ENCODE data around the gene ABI3BP.
A peak's percentile ranks its signal among the peaks of the same experiment; 100 is the strongest.

Gene ABI3BP

DNA sequence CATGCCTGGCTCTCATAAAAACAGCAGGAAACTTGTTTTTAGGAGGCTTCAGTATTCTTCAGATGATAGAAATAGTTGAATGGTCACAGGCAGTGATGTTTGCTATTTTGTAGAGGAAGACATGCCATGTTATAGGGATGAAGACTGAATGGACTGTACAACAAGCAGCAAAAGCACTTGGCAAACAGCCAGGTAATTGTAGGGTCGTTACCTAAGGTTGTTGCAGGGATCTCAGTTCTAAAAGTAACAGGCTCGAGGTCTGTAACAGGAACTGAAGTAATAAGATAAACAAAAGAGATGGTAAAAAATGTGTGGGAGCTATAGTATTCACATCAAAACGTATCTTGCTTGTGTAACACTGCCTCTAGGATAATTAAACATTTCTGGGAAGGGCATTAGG lies 167.6 kb downstream of the ABI3BP start:
- no peak for DNase-seq

DNA sequence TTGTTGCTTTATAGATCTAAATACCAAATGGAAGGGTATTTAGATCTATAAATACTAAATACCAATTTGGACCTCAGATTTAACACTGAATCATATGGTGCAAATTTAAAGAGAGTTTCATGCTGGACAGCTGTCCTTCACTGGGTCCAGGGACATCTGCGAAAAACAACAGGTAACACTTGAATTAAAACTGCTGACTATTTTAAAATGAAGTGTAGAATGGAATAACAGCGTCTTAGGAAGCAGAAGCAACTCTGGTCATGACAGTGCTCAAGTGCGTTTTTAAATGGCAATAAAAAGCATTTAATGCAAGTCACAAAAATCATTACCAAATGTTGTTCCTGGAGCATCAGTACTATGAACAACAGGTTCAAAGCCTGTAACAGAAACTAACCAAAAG lies 177.6 kb downstream of the ABI3BP start:
- no peak for DNase-seq

DNA sequence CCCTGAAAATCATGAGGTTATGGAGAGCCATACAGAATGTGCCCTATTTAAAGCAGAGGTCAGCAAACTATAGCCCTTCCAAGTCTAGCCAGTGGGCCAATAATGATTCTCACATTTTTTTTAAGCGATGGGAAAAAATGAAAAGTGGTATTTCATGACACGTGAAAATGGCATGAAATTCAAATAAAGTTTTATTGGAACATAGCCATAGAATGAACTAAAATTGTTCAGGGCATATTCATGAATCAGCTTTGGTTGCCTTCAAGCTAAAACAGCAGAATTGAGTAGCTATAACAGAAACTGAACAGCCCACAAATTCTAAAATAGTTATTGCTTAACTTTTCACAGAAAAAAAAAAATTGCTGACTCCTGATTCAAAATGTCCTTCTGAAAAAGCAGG lies 179.4 kb downstream of the ABI3BP start:
- DNase-seq = no peak

DNA sequence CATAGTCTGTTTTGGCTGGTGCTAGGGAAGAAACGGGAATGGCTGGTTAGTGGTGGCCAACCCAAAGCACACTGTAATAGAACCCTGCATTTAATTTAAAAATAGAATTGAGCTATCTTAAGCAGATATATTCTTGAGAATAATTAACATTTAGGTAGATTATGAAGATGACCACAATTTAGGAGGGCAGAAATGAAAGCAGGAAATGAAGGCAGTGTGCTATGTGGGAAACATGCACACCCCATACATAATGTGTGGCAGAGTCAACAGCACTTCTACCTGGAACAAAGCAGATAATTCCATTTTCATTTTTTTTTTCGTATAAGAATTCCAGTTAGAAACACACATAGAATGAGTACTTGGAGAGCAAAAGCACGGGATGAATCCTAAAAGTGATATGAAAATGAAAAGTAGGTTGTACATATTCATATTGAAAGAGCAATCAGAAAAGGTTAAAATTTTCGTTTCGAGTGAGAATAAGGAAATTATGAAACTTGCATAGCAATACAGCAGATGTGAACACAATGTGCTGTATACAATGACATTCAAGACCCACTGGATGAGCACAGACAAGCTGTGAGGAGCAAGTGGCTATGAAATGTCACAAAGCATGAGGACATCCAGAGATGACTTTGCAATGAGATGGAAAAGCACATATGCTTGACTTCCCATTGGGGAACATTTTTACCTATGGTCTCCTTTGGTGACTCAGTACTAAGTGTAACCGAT lies 181.3 kb downstream of the ABI3BP start:
- peak; percentile 2 for DNase-seq

DNA sequence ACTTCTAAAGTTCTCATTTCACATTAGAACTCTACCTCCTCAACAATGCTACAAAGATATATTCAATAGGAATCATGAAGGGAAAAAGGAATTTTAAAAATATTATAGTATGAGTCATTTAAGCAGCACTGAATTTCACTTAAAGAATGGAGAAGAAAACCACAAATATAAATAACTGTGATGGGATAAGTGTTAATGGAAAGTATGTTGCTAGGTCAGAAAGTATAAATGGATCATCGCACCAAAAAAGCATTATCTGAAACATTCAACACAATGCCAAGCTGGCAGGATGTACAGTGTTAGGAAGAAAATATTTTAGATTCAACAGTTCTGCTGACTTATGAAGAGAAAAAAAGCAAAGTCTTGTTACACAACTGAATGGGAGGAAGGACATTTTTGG lies 182.6 kb downstream of the ABI3BP start:
- no peak for DNase-seq

DNA sequence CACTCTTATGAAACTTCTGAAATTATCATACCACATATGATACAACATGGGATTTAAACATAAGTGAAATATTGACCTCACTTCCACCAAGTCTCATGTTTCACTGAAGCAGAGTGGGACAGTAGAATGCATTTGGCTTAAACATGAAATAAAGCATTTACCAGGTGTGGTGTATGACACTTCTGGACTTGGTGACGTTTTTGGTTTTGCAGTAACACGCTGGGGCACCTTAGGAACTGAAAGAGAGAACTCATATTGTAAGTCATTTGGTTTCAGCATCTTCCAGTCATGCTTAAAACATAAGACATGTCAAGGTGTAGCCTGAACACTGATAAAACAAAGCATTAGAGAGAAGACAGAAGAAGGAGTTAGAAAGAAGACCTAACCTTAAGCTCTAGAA lies 188.6 kb downstream of the ABI3BP start:
- no peak for DNase-seq

DNA sequence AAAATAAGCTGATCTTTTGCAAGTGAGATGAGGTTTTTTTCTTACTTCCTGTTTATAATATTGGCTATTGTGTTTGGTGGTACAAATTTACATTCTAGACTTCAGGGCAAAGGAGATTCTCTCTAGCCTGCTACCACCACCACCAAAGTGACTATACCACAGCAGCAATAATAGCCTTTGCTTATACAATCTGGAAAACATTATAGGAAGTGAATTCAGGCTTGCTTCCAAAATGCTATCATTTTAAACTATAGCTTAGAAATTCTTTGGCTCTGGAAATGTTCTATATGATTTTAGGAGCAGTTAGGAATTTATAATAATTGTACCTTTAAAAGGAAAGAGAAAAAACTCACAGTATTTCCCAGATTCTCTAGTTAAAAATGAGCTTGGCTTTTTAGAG lies 189.5 kb downstream of the ABI3BP start:
- DNase-seq = no peak

DNA sequence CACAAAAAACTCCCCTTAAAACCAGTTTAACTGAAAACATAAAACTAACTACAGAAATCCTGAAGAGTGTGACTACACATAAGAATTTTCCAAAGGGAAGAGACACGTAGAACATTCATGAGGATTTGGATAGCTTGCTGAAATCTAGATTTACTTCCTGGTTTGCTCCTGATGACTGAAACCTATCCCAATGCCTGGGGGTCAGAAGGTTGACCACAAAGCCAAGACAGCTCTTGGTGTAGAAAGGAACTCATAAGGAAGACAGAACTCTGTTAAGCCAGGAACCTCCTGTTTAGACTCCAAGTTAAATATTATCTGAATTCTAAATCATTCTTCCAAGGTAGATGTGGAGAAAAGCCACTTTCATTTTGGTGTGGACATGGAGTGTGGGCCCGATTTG lies 191.1 kb downstream of the ABI3BP start:
- no peak for DNase-seq

DNA sequence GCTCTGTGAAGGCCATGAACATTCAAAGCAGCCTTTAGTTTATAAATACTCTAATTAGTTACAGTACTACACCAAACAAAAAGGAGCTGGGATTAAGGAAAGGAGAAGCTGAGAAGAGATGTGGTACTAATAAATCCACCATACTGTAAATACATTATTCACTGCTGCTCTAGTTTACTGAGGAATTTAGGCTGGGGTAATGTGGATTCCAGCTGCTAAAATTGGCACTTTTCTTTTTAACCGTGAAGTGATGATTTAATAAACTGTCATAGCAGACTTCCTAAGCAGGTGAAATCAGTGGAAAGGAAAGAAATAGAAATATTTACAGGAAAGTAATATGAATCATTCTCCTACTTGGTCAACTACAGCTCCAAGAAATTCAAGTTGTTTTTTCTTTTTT lies 195.2 kb downstream of the ABI3BP start:
- DNase-seq = no peak

DNA sequence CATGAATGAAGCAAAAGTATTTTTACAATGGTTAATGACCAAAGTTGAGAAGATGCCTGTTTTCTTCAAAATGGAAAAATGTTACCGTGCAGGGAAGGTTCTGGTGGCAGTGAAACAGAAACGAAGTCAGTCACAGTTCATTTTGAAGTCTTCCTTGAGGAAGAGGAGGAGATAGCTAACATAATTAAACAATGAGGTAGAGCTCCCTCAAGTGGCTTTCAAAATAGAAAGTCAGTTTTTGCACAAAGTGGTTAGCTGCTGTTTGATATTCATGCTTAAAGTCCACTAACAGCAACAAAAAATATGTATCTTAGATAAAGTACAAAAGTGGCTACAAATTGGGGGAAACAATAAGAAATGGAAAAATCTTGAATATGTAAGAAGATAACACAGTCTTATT lies 196.7 kb downstream of the ABI3BP start:
- DNase-seq = peak; percentile 26

DNA sequence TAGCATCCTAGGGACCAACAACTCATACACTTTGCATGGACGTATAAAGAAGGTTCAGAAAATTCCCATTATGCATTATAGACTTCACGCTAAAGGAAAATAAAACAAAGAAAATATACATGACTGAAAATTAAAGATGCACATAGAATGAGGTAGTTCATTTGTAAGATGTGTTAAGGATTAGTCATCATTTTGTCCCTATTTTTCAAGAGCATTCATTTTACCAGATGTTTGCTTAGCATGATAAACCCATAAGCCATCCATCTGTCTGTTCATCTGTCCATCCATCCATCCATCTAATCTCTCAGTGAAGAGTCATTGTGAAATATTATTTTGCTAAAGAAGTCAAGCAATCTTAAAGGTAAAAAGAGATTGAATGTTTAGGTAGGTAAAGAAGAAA lies 203.6 kb downstream of the ABI3BP start:
- no peak for DNase-seq

DNA sequence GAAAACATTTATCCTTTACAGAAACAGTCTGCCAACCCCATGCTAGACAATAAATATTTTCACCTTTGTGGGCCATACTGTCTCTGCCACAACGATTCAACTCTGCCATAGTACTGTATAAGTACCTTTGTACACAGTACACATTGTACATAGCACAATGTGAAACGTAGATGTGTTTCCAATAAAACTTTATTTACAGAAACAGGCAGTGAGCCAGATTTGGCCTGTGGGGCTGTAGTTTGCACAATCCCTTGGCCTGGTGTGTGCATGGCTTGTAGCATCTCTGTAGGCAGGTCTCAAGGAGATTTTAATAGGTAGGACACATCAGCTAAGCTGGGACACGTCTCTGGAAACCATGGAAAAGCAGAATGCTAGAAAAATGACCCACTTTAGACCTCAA lies 209.6 kb downstream of the ABI3BP start:
- DNase-seq = no peak

DNA sequence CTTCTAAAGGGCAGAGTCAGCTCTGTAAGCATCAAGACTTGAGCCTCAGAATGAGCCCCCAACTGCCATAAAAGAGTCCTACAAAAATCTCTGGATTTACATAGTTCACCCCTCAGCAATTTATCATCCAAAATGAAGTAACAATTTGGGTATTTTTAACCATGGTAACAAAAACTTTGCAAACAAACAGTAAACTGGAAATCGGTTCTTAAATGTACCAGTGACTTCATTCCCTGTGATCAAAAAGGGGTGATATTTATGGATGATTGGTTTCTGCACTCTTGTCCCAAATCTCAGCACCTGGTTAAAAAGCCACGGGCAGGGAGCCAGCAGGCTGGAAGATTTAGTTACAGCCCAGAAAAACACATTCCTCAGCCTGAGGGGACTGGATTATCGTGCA lies 210.3 kb downstream of the ABI3BP start:
- no peak for DNase-seq

DNA sequence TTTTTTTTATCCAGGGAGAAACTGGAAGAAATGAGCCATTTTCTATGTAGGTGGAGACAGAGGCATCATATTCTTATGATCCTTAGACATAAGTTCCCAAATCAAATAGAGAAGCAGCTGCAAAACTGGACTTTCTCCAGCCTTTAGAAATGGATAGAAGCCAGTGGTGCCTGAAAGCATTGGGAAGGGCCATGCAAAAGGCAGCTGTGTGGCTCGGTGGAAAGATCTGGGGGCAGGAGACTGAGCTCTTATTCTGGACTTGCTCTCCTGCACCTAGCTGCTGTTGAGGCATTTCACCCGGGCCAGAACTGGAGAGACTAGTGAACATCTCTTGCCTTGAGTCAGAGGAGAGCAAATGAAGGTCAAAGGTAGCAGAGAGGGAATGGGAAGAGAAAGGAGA lies 210.9 kb downstream of the ABI3BP start:
- no peak for DNase-seq

DNA sequence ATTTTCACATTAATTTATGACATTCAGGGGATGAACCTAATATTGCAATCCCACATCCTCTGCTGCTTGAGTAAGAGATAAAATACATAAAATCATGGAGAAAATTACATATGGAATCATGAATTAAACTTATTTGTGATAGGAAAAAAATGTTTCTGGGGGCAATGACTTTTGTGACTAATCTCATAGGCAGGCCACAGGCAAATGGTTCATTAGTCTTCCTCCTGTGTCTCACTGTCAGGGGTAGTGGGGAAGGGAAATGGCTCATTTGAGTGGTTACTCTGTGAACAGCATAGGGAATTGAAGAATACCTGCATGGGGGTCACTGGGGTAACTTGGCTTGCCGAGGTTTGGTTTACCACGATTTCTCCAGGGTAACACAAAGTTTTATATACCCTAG lies 211.9 kb downstream of the ABI3BP start:
- DNase-seq = no peak

DNA sequence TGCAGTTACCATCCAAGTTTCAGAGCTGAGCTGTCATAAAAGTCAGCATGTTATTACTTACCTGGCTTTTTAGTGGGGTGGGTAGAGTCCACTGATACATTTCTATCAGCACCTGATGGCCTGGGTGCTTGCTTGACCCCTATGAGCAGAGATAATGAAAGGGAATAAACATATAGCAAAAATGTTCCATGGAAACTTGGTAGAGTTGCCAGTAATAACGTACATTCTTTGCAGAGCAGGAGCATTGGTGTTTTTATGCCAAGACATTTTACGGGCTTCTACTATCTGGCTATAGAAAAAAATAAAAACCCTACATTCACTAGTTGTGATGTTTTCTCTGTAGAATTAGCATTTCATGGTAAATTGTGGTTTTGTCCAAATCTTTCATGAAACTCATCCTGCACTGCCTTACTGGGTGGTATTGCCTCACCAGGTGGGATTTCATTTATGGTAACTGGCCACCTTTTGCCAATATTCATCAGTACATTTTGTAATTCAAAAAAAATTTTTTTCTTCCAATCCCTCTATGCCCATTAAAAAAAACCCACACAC lies 213.1 kb downstream of the ABI3BP start:
- DNase-seq = no peak

DNA sequence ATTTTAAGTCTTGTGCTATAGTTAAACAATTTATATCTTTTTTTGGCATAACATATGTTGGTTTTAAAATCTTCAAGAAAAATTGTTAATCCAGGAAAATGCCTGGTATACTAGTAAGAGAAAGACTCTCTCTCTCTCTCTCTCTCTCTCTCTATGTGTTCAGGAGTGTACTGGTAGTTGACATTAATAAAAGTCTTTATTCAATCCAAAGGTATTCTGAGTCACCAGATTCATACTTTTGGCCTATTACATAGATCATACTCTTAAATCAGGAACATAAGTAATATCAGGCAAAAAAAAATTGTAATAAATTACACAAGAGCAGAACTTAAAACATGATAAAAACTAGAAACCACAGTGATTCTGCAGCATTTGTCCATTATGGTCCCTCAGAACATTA lies 213.7 kb downstream of the ABI3BP start:
- no peak for DNase-seq

DNA sequence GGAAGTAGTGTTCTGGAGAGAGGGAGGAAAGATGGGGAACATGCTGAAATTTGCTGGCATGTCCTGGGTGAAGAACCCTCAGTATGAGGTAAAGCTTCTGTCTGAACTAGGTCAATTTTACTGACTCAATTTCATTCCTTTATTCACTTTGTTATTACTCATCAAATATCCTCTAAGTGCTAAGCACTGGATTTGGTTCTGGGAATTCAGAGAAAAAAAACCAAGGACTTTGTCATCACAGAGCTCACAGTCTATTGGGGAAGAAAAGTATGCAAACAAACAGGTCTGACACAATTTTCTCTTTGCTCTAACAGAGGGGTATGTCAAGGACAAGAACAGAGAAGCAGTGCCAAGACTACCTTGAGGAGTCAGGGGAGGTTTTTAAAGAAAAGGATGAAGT lies 215.9 kb downstream of the ABI3BP start:
- no peak for DNase-seq

DNA sequence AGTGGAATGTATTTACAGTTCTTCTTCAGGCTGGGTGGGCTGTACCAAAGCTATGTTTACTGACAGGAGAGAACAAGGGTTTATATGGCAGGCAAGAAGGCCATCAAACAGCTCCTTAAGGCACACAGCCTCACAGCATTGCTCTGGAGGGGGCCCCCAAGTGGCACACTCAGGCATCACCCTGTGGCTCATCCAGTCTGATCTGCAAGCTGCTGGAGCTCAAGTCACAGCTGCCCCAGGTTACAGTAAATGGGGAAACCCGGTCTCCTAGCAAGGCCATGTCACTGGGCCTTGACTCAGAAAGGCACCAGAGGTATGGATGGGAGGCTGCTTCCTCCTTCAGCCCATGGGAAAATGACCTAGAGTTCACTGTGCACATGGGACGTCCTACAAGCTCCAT lies 216.5 kb downstream of the ABI3BP start:
- no peak for DNase-seq

DNA sequence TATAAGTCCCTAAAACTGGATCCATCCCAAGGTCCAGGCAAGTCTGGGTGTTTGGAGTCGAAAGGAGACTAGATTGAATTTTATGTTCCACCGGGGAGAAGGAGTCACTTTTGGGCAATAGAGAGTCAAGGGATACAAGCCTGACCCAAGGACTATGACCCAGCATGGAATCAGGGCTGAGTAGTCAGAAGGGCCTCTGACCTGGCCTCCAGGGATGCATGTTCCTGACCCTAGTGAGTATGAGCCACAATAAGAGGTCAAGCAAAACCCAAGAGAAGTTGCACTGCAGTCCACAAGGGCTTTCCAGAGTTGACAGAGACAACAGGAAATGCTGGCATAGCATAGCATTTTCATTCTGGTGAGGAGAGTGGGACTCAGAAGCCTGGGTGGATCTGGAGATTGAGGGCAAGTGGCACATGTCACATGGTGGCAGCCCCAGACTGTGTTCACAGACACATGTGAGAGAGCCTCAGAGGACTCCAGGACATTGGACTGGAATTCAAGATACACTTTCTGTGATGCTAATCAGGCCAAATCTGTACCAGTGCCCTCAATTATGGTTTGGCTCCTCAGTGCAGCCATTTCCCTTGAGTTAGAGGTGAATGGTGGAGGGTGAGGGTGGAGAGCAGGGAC lies 217.0 kb downstream of the ABI3BP start:
- no peak for DNase-seq

DNA sequence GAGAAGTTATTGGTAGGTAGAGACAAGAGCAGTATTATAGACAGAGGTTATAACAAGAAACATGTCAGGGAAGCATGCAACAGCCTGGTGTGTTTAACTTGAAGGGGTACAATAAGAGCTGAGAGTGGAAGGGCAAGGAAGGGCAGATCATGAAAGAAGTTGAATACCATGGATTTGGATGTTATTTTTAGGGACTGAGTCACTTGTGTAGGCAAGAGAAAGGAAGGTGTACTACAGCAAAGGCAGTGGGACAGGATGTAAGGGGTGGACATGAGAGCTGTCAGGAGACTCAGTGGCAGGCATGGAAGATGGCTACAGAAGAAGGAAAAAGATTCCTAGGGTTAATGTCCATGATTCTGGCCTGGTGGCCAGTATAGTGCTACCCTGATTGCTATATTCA lies 217.6 kb downstream of the ABI3BP start:
- no peak for DNase-seq

DNA sequence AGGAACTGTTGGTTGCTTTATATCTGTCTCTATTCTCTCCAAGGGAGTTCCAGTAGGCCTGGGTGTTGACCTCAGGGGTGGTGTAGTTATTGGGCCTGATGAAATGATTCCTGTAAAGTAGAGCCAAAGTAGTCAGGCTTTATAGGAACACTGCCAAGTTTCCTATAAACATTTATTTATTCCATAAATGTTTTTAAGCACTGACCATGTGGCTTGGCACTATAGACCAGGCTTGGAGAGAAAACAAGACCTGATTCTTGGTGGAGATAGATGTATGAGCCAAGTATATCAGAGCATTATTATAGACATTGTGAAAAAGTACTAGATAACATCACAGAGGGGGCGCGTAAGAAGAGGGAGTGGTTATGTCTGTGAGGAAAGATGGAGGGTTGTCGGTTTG lies 218.0 kb downstream of the ABI3BP start:
- DNase-seq = no peak

DNA sequence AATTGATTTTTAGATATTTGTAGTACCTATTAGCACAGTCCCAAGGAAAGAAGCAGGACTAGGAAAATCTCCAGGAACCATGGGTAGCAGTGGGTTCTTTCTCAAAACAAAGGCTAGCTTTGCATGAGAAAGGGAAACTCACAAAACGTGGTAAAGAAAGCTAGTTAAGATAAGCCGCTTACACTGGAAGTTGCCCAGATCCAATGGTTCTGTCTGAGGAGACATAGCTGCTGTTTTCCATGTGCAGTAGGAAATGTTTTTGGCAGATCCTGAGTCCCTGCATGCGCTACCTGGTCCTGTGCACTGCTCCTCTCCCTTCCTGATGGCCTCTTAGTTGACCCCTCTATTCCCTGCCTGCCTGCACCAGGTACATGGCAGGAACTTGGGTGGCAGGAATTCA lies 223.5 kb downstream of the ABI3BP start:
- no peak for DNase-seq

DNA sequence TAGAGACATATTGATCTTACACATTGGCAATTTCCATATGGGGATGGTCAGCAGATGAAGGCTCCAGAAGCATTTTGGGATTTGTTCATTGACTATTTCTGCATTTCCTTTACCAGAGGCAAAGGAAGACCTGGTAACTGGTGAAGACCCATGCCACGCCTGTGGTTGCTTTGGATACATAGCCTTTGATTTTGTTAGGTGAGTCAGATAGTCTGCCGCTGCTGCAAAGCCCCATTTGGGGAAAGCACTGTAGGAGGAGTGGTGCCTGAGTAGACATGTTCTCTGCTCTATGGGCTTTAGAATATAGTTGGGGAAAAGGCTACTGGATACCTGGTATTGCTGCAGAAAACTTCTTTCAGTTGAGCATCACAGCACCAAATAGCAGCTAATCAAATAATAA lies 227.2 kb downstream of the ABI3BP start:
- peak; percentile 11 for DNase-seq

DNA sequence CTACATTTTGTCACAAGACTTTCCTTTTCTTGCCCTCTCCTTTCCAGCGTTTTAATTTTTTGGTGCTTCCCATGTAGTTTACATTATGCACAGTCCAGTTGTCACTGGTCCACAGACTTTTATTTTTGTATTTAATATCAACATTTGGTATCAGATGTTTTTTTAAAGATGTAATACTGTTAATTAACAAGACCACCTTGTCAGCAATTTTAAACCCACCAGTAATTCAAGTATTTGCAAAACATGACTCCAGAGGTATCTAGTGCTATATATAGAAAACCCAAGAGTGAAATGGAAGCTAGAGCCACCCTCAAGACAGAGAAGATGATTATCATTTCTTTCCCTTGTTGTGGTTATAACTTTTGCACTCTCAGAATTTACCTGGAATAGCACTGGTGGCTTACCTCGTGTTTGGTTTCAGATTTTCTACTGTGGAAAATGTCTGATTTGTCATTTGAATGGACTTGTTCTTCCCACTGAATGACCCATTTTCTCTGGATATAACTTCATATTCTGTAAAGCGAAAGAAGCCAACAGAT lies 227.7 kb downstream of the ABI3BP start:
- no peak for DNase-seq
